Gastrocnemius medialis (tissue), 4 donors: ENCODE data around the gene DARS1.

Source experiments
- CTCF ChIP-seq, 5 experiments: fragments of 450-650 bp in 3 of 5; fragments of 200-600 bp in 2 of 5; sonication (generic) in 2 of 5; IDR thresholded peaks in 4 of 5; conservative IDR thresholded peaks in 1 of 5; 1 replicate in 4 of 5; 2 replicates in 1 of 5; pipeline ENCODE4 v1.5.1; 2016 to 2019; ENCODE audit warnings: antibody characterized with exemption in 5 of 5, mild to moderate bottlenecking in 3 of 5, moderate library complexity in 3 of 5
- POLR2A ChIP-seq, 2 donors: fragments of 450-650 bp; IDR thresholded peaks; one replicate each; pipeline ENCODE4 v1.6.1; 2017; ENCODE audit warnings: antibody characterized with exemption in 2 of 2, mild to moderate bottlenecking in 2 of 2, moderate library complexity in 2 of 2

DNA sequence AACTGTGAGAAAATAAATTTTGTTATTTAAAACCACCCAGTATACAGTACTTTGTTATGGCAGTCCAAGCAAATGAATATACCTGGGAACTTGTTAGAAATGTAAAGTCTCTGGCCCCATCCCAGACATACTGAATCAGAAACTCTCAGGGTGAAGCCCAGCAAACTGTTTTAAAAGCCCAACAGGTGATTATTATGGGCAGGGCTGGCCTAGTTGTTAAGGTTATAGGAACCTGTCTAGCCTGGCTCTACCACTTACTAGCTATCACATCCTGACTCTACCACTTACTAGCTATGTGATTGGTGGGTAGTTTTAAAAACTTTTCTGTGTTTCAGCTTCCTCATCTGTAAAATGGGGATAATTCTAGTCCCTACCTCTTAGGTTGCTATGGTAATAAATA is 8.0 kb upstream of the DARS1 start:
- TF ChIP-seq CTCF (IDR thresholded peaks at IDR 0.05 in 4 of 5, conservative IDR thresholded peaks at IDR 0.05 in 1 of 5) (no peak), POLR2A (IDR thresholded peaks at IDR 0.05) (no peak)
